LNCaP clone FGC (cell line): ENCODE results near the gene SNX4.

Experiments
- DNase-seq: peaks from one replicate; pipeline ENCODE4 v3.0.0-alpha.2; 2011; ENCODE audit warnings: low read depth
- H3K4me3 ChIP-seq: 2 replicates; pipeline ENCODE4 v1.5.1; 2011; ENCODE audit warnings: mild to moderate bottlenecking, low read depth, low read length, control low read depth
- CTCF ChIP-seq: IDR thresholded peaks from 2 replicates; pipeline ENCODE4 v1.5.1; 2012; ENCODE audit warnings: mild to moderate bottlenecking; ENCODE audit not compliant: control insufficient read depth, insufficient read depth; ENCODE audit errors: extremely low read depth

The SNX4 gene

DNA sequence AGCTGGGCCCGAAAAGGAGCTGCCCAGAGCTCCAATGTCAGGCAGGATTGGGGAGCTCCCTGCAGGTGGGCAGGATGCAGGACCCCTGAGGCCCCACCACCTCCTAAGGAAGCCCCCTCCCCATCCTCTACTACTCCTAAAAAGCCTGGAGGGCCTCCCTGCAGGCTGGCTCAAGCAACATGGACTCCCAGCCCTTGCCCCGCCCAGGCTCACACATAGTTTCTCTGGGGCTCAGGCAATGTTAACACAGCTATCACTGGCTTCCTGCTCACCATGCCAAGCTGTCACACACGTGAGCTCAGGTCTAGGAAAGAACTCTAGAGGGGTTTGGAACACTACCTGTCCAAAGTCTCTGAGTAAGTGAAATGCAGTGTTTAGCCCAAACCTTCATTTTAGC lies 79.4 kb downstream of the SNX4 start:
- no peak overlapping the region for H3K4me3 ChIP-seq
- no peak for TF ChIP-seq CTCF
- DNase-seq, result no peak

GRCh38 chr3:125437631-125438435 lies 82.2 kb downstream of the SNX4 start:
- peak; percentile 84 for TF ChIP-seq CTCF
- no peak overlapping the region for H3K4me3 ChIP-seq
- DNase-seq, result no peak

GRCh38 chr3:125436921-125437320 lies 83.1 kb downstream of the SNX4 start:
- no peak for DNase-seq
- no peak for TF ChIP-seq CTCF
- H3K4me3 ChIP-seq, result no peak overlapping the region

DNA sequence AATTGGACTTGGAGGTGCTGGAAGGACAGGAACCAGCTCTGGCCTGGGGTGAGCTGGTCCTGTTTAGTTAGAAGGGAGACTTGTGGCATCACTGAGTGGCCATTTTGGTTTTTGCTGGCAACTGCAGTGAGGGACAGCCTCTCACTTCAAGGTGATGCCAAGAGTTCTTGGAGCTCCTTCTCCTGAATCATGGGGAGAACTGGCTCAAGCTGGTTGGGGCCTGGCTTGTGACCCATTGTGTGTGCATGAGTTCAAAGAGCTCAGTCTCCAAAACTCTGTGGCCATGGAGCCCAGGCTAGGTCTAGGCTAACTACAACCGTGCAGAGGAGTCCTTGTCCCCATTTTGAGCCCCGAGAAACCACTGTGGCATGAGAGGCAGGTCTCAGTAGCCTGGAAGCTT lies 84.8 kb downstream of the SNX4 start:
- no peak for DNase-seq
- no peak overlapping the region for H3K4me3 ChIP-seq
- no peak for TF ChIP-seq CTCF

- H3K4me3 ChIP-seq, result no peak overlapping the region
- TF ChIP-seq CTCF, result no peak
- no peak for DNase-seq
Observed at GRCh38 chr3:125434582-125435011, 85.4 kb downstream of the SNX4 start.

- DNase-seq, result no peak
- no peak for TF ChIP-seq CTCF
- no peak overlapping the region for H3K4me3 ChIP-seq
Observed at GRCh38 chr3:125433611-125434041, 86.4 kb downstream of the SNX4 start.

GRCh38 chr3:125433091-125433534 lies 86.9 kb downstream of the SNX4 start:
- H3K4me3 ChIP-seq, result no peak overlapping the region
- TF ChIP-seq CTCF, result no peak
- no peak for DNase-seq
